Neural cell (in vitro differentiated cells): ENCODE results near the gene OFD1. TPM values are rescaled to one million over a fixed set of nuclear protein-coding genes. Genes with fewer than 3 reads are reported as not detected.

Experiments
- H2AFZ ChIP-seq: fragments of 200-600, 300-800 bp; sonication (generic), shearing (Covaris generic); 2 replicates; pipeline ENCODE4 v1.6.0; 2014; ENCODE audit warnings: low read depth, mild to moderate bottlenecking, antibody characterized with exemption, low read length, moderate library complexity
- H3F3A ChIP-seq: fragments of 200-600 bp; shearing (Covaris generic); 2 replicates; pipeline ENCODE4 v1.6.1; 2016; ENCODE audit warnings: mild to moderate bottlenecking, moderate library complexity, mixed read lengths, antibody characterized with exemption, low read length; ENCODE audit not compliant: insufficient read depth, poor library complexity, severe bottlenecking
- H3K27ac ChIP-seq: fragments of 200-600, 300-800 bp; sonication (generic), shearing (Covaris generic); 2 replicates; pipeline ENCODE4 v1.5.1; 2014; ENCODE audit warnings: mild to moderate bottlenecking, low read length, moderate library complexity
- H3K27me3 ChIP-seq: fragments of 300-800, 200-600 bp; sonication (generic), shearing (Covaris generic); 2 replicates; pipeline ENCODE4 v1.6.0; 2014; ENCODE audit warnings: mild to moderate bottlenecking, low read depth, low read length, moderate library complexity; ENCODE audit not compliant: insufficient read depth
- H3K36me3 ChIP-seq: fragments of 300-800, 200-600 bp; sonication (generic), shearing (Covaris generic); 2 replicates; pipeline ENCODE4 v1.5.1; 2014; ENCODE audit warnings: mild to moderate bottlenecking, antibody characterized with exemption, low read length, moderate library complexity; ENCODE audit not compliant: insufficient read depth
- H3K4me2 ChIP-seq: fragments of 300-800, 200-600 bp; sonication (generic), shearing (Covaris generic); 2 replicates; pipeline ENCODE4 v1.6.0; 2014; ENCODE audit warnings: mild to moderate bottlenecking, low read length
- H3K4me3 ChIP-seq: fragments of 300-800, 200-600 bp; sonication (generic), shearing (Covaris generic); 2 replicates; pipeline ENCODE4 v1.5.1; 2014; ENCODE audit warnings: mild to moderate bottlenecking, low read length, moderate library complexity
- H3K79me2 ChIP-seq: fragments of 200-600 bp; shearing (Covaris generic); replicated peaks from 2 replicates; pipeline ENCODE4 v1.6.0; 2014; ENCODE audit warnings: mild to moderate bottlenecking, low read length, moderate library complexity; ENCODE audit not compliant: insufficient read depth
- H3K9ac ChIP-seq: fragments of 300-800, 200-600 bp; sonication (generic), shearing (Covaris generic); 2 replicates; pipeline ENCODE4 v1.6.1; 2016; ENCODE audit warnings: mild to moderate bottlenecking, low read length, mixed read lengths
- H3K9me2 ChIP-seq: fragments of 200-600 bp; shearing (Covaris generic); 2 replicates; pipeline ENCODE4 v1.6.1; 2016; ENCODE audit warnings: mild to moderate bottlenecking, low read length, mixed read lengths; ENCODE audit not compliant: insufficient read depth
- H3K9me3 ChIP-seq: fragments of 200-600, 300-800 bp; sonication (generic), shearing (Covaris generic); 2 replicates; pipeline ENCODE4 v1.6.1; 2016; ENCODE audit warnings: mild to moderate bottlenecking, mixed run types, low read length, moderate library complexity, mixed read lengths
- H4K20me1 ChIP-seq: fragments of 200-600 bp; shearing (Covaris generic); 2 replicates; pipeline ENCODE4 v1.6.1; 2016; ENCODE audit warnings: mild to moderate bottlenecking, mixed run types; ENCODE audit not compliant: insufficient read depth
- CTCF ChIP-seq: fragments of 450-650 bp; IDR thresholded peaks from 2 replicates; pipeline ENCODE4 v1.5.1; 2014; ENCODE audit warnings: antibody characterized with exemption, mild to moderate bottlenecking, moderate library complexity; ENCODE audit not compliant: poor library complexity, severe bottlenecking
- EP300 ChIP-seq: fragments of 450-650 bp; conservative IDR thresholded peaks from 2 replicates; pipeline ENCODE4 v1.6.1; 2014; ENCODE audit warnings: antibody characterized with exemption, mild to moderate bottlenecking, moderate library complexity; ENCODE audit not compliant: poor library complexity, severe bottlenecking
- EZH2 ChIP-seq: fragments of 200-600, 300-800 bp; shearing (Covaris generic), sonication (generic); IDR thresholded peaks from 2 replicates; pipeline ENCODE4 v1.6.1; 2014; ENCODE audit warnings: antibody characterized with exemption, low read length, borderline replicate concordance, mild to moderate bottlenecking; ENCODE audit not compliant: insufficient read depth, poor library complexity, severe bottlenecking
- MXI1 ChIP-seq: fragments of 450-650 bp; conservative IDR thresholded peaks from 2 replicates; pipeline ENCODE4 v1.6.1; 2014; ENCODE audit warnings: antibody characterized with exemption, mild to moderate bottlenecking; ENCODE audit not compliant: poor library complexity, severe bottlenecking
- POLR2AphosphoS5 ChIP-seq: IDR thresholded peaks from 2 replicates; pipeline ENCODE4 v1.6.1; 2012
- RAD21 ChIP-seq: fragments of 450-650 bp; conservative IDR thresholded peaks from 2 replicates; pipeline ENCODE4 v1.6.1; 2014; ENCODE audit warnings: antibody characterized with exemption, mild to moderate bottlenecking, moderate library complexity
- REST ChIP-seq: IDR thresholded peaks from 2 replicates; pipeline ENCODE4 v1.6.1; 2012; ENCODE audit warnings: borderline replicate concordance
- SMC3 ChIP-seq: fragments of 450-650 bp; conservative IDR thresholded peaks from 2 replicates; pipeline ENCODE4 v1.6.1; 2014; ENCODE audit warnings: antibody characterized with exemption, mild to moderate bottlenecking, moderate library complexity; ENCODE audit not compliant: poor library complexity
- TAF1 ChIP-seq: IDR thresholded peaks from 2 replicates; pipeline ENCODE4 v1.6.1; 2012; ENCODE audit warnings: low read depth
- polyA plus RNA-seq: library from polyadenylated mRNA; depleted of rRNA; stranded (reverse); fragments of >200 nt; gene quantifications from 2 replicates; pipeline ENCODE4 v1.2.3, GENCODE V29; 2014

OFD1 gene
- polyA plus RNA-seq, 1 donor from 2014 or later = 35.1 TPM

GRCh38 chrX:13794417-13794816, 59.9 kb downstream of the OFD1 start:
- no peak overlapping the region for H3K27ac ChIP-seq

GRCh38 chrX:13797512-13797911, 63.0 kb downstream of the OFD1 start:
- no peak overlapping the region for H3K4me3 ChIP-seq
- H3K9me3 ChIP-seq = no peaks in the 10 kb centered on the region
- no peaks in the 10 kb centered on the region for H4K20me1 ChIP-seq
- H3K27me3 ChIP-seq = no peaks in the 10 kb centered on the region
- no peaks in the 10 kb centered on the region for H3F3A ChIP-seq
- H2AFZ ChIP-seq = no peak overlapping the region
- H3K27ac ChIP-seq = no peak overlapping the region
- H3K9ac ChIP-seq = no peak overlapping the region
- no peaks in the 10 kb centered on the region for H3K36me3 ChIP-seq
- H3K79me2 ChIP-seq = no peaks in the 10 kb centered on the region
- no peaks in the 10 kb centered on the region for H3K9me2 ChIP-seq
- H3K4me2 ChIP-seq = no peak overlapping the region
- TF ChIP-seq EZH2 = no peak
- TF ChIP-seq RAD21 = no peak
- no peak for TF ChIP-seq CTCF
- no peak for TF ChIP-seq EP300
- TF ChIP-seq POLR2AphosphoS5 = no peak
- TF ChIP-seq SMC3 = no peak
- no peak for TF ChIP-seq TAF1

More at GRCh38 chrX:13794417-13794816, 59.9 kb downstream of the OFD1 start:
- no peak for TF ChIP-seq TAF1
- no peak for TF ChIP-seq REST
- TF ChIP-seq SMC3 = no peak
- TF ChIP-seq EP300 = no peak
- TF ChIP-seq EZH2 = no peak
- TF ChIP-seq RAD21 = no peak
- TF ChIP-seq MXI1 = no peak
- no peak for TF ChIP-seq CTCF
- TF ChIP-seq POLR2AphosphoS5 = no peak
- Histone ChIP-seq H4K20me1 (no peaks in the 10 kb centered on the region), H3K79me2 (no peaks in the 10 kb centered on the region), H3K4me3 (no peak overlapping the region), H3K9me2 (no peaks in the 10 kb centered on the region), H3F3A (no peaks in the 10 kb centered on the region), H3K9me3 (no peaks in the 10 kb centered on the region), H3K4me2 (no peak overlapping the region), H3K36me3 (no peaks in the 10 kb centered on the region), H3K27me3 (no peaks in the 10 kb centered on the region), H2AFZ (no peak overlapping the region), H3K9ac (no peak overlapping the region)
